Muscle of leg (tissue), 11 donors: Measurements from ENCODE around the gene DNAJA4. TPM values are rescaled to one million over a fixed set of nuclear protein-coding genes. Genes with fewer than 3 reads are reported as not detected.

Source experiments
- DNase-seq: peaks from one replicate; pipeline ENCODE4 v3.0.0; 2013
- H3K27ac ChIP-seq: one replicate; pipeline ENCODE4 v1.5.1; 2013; ENCODE audit warnings: mild to moderate bottlenecking, low read length, control low read depth
- H3K27me3 ChIP-seq: one replicate; pipeline ENCODE4 v1.6.1; 2013; ENCODE audit warnings: low read length; ENCODE audit not compliant: control insufficient read depth, insufficient read depth
- H3K36me3 ChIP-seq: one replicate; pipeline ENCODE4 v1.6.1; 2013; ENCODE audit warnings: low read length; ENCODE audit not compliant: control insufficient read depth, insufficient read depth
- H3K4me1 ChIP-seq: one replicate; pipeline ENCODE4 v1.6.1; 2013; ENCODE audit warnings: low read length; ENCODE audit not compliant: control insufficient read depth, insufficient read depth
- H3K4me3 ChIP-seq: one replicate; pipeline ENCODE4 v1.5.1; 2013; ENCODE audit warnings: low read length, control low read depth
- H3K9me3 ChIP-seq: replicated peaks from 2 replicates; pipeline ENCODE4 v1.6.1; 2013; ENCODE audit warnings: low read depth, low read length; ENCODE audit not compliant: control insufficient read depth
- WGBS: methylation state at CpG from one replicate; pipeline ENCODE4 v1.1.5; 2013; ENCODE audit warnings: missing lambda C conversion rate; ENCODE audit not compliant: insufficient coverage; 5-methylcytosine and 5-hydroxymethylcytosine counted together
- polyA plus RNA-seq, 8 donors: library from polyadenylated mRNA; unstranded; fragments of 120-200 nt; gene quantifications; one replicate each; pipeline versions ENCODE4 v1.2.1 to v1.2.3, GENCODE V29; 2013; ENCODE audit warnings: inconsistent platforms in 1 of 8, low replicate concordance in 1 of 8; ENCODE audit not compliant: insufficient read length in 8 of 8, insufficient read depth in 1 of 8
- total RNA-seq: library from RNA; stranded (reverse); fragments of 120-200 nt; gene quantifications from one replicate; pipeline ENCODE4 v1.2.4, GENCODE V29; 2013

Gene DNAJA4
- total and polyA plus RNA-seq, 9 donors = 27.8 to 103 (median 77.8) TPM

DNA sequence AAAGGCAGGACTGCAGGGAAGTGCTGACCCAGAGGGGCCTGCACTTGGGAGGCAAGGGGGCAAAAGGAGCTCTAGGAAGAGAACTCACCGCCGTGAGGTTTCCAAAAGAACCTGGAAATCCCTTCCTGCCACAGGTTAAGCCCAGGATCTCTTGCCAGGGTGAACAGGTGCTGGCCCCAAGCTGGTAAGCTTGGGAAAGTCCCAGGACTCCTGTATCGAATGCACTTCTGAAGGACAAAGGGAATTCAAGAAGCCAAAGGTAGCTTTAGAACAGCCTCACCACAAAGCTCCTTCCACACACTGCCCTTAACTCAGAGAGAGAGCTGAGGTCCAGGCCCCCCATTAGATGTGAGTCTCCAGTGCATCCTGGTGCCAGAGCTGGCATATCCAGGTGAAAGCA, 46.9 kb downstream of the DNAJA4 start:
- Histone ChIP-seq H3K4me1 (peaks cover 10% of the 10 kb centered on the region), H3K9me3 (no peaks in the 10 kb centered on the region), H3K27me3 (peaks cover 4% of the 10 kb centered on the region), H3K4me3 (no peak overlapping the region), H3K36me3 (no peaks in the 10 kb centered on the region), H3K27ac (no peak overlapping the region)
- whole genome bisulfite sequencing = 68% methylated on average over 3 of the region's 3 CpGs
- DNase-seq = no peak

DNA sequence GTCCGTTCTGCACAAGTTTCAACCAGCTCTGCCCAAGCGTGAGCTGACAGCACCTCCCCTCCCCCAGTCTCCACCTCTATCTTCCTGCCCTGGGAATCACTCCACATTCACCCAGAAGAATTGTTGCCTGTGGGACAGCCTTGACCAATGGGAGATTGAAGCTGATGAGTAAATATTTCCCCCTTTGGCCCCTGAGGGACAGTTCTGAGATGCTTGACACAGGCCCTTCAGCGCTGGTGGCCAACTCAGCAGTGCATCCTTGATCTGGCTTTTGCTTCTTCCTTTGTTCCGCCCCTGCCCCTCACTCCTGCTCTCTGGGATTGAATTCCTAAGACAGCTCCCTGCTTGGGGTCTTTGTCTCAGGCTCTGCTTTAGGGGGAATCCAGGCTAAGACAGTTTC, 48.2 kb downstream of the DNAJA4 start:
- WGBS = 75% methylated on average over 3 of the region's 4 CpGs

DNA sequence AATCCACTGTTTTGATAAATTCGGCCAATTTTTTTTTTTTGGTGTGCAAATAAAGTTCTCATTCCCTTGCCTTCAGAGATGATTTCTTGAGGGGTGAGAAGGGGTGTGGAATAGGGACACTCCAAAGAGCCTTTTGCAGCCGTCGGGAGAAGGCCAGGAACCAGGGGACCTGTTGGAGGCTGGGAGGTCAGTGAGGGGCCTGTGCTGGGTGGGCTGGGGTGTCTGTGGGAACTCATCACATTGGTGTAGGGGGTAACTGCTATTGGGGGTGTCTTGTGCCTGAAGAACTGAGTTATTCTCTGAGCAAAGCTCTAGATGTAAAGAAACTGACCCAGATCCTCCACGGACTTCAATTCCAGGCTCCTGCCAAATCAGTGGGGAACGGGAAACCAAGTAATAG, 48.6 kb downstream of the DNAJA4 start:
- Histone ChIP-seq H3K4me1 (peaks cover 7% of the 10 kb centered on the region), H3K36me3 (no peaks in the 10 kb centered on the region), H3K27me3 (no peaks in the 10 kb centered on the region), H3K27ac (no peak overlapping the region), H3K4me3 (no peak overlapping the region), H3K9me3 (no peaks in the 10 kb centered on the region)
- no peak for DNase-seq
- WGBS = 75% methylated on average over 4 of the region's 5 CpGs

More for the DNA sequence above, 48.2 kb downstream of the DNAJA4 start:
- Histone ChIP-seq H3K36me3 (no peaks in the 10 kb centered on the region), H3K9me3 (no peaks in the 10 kb centered on the region), H3K4me1 (peaks cover 7% of the 10 kb centered on the region), H3K27ac (no peak overlapping the region), H3K4me3 (no peak overlapping the region), H3K27me3 (no peaks in the 10 kb centered on the region)
- DNase-seq = no peak

DNA sequence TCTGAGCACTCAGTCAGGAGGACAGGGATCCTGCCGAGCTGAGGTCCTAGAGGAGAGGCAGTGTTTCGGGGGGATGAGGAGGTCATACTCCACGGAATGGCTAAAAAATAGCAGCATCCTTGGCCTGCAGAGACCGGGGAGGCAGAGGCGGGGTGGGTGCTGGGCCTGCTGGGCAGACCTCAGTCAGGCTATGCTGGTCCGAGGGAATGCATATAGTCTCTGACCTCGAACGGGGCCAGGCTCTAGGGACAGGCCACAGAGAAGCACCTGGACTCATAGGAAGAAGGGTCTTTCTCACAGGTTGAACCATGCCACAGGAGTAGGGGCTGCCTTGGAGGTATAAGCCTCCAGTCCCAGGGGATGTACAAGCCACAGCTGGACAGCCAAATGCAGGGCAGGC, 49.0 kb downstream of the DNAJA4 start:
- 69% methylated on average over 6 of the region's 8 CpGs for WGBS

DNA sequence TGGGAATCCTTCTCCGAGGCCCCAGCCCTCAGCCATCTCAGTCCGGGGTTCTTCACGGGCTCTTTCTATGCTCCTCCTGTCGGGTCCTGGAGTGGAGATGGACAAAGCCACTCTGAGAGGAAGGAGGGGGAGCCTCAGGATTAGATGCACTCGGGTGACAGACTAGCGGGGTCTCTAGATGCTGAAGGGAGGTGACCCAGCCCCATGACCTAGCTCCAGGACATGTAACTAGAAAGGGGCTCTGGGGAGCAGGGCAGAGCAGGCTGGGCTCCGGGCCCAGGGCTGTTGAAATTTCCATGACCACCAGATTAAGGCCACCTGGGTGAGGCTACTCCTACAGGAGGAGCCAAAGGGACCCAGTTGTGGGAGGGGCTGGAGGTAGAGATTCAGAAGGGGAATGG, 49.8 kb downstream of the DNAJA4 start:
- H3K4me3 ChIP-seq = no peak overlapping the region
- no peaks in the 10 kb centered on the region for H3K27me3 ChIP-seq
- WGBS = 55% methylated on average over 4 of the region's 7 CpGs
- no peaks in the 10 kb centered on the region for H3K9me3 ChIP-seq
- no peaks in the 10 kb centered on the region for H3K36me3 ChIP-seq
- no peaks in the 10 kb centered on the region for H3K4me1 ChIP-seq
- no peak overlapping the region for H3K27ac ChIP-seq
- DNase-seq = no peak

More for the DNA sequence above, 49.0 kb downstream of the DNAJA4 start:
- no peak overlapping the region for H3K27ac ChIP-seq
- H3K27me3 ChIP-seq = no peaks in the 10 kb centered on the region
- H3K36me3 ChIP-seq = no peaks in the 10 kb centered on the region
- H3K4me1 ChIP-seq = peaks cover 4% of the 10 kb centered on the region
- H3K9me3 ChIP-seq = no peaks in the 10 kb centered on the region
- DNase-seq = no peak
- H3K4me3 ChIP-seq = no peak overlapping the region

DNA sequence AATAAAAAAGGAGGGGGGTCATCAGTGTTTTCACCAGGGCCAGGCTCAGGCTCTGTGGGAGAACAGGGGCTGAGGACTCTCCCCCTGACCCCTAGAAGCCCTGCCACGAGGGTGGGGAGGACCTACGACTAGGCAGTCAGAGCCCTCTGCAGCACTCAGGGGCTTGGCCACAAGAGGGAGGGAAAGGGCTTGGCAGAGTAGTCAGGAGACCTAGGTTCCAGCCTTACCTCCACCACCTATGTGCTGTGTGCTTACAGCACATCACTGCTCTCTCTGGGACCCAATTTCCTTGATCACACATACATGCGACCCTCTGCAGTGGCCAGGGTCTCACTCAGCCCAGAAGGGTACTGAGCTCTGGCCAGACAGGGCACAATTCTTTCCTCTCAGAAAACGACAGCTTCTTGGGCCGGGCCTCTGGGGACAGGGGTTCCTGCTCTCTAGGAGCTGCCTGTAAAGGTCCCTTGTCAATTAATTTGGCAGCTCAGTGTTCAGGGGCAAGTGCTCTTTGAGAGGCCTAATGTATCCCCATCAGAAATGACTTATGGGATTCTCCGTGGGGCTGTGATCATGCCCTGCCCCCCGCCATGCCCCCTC, 51.4 kb downstream of the DNAJA4 start:
- 81% methylated on average over 4 of the region's 7 CpGs for WGBS
- Histone ChIP-seq H3K4me3 (no peak overlapping the region), H3K27me3 (no peaks in the 10 kb centered on the region), H3K27ac (no peak overlapping the region), H3K4me1 (no peaks in the 10 kb centered on the region), H3K9me3 (no peaks in the 10 kb centered on the region), H3K36me3 (no peaks in the 10 kb centered on the region)
- DNase-seq = no peak

DNA sequence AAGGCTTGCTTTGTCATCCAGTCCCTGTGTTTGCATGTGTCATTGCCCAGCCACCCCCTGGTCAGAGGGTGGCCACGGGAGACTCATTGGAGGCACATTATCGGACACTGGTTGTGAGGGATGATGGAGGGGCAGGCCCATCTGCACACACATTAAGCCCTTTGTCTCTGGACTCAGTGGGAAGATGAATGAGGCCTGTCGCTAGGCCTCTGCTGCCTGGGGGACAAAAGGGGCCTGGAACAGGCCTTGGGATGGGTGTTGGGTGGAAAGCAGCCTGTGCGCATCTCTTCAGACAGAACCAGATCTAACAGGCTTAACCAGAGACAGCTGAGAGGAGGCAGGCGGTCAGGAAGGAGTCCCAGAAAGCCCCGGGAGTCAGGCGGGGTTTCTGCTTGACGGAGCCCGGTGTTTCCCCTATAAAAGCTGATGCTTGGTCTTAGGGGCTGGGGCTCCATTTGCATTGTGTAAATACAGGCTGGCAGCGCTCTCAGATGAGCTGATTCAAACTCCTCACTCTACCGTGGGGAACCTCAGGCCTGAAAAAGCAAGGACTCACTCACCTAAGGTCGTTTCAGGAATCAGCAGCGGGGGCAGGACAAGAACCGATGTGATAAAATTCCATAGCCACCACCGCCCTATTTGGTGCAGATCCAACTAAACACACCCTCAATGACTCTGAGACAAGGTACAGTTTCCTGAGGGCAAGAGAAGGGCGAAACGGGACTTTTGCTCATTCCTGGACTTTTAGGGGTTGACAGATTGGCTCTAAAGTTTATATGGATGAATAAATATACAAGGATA, 52.1 kb downstream of the DNAJA4 start:
- no peak for DNase-seq
- Histone ChIP-seq H3K4me1 (peaks cover 6% of the 10 kb centered on the region), H3K4me3 (no peak overlapping the region), H3K27ac (no peak overlapping the region), H3K9me3 (no peaks in the 10 kb centered on the region), H3K36me3 (no peaks in the 10 kb centered on the region), H3K27me3 (no peaks in the 10 kb centered on the region)
- 72% methylated on average over 6 of the region's 17 CpGs for WGBS

DNA sequence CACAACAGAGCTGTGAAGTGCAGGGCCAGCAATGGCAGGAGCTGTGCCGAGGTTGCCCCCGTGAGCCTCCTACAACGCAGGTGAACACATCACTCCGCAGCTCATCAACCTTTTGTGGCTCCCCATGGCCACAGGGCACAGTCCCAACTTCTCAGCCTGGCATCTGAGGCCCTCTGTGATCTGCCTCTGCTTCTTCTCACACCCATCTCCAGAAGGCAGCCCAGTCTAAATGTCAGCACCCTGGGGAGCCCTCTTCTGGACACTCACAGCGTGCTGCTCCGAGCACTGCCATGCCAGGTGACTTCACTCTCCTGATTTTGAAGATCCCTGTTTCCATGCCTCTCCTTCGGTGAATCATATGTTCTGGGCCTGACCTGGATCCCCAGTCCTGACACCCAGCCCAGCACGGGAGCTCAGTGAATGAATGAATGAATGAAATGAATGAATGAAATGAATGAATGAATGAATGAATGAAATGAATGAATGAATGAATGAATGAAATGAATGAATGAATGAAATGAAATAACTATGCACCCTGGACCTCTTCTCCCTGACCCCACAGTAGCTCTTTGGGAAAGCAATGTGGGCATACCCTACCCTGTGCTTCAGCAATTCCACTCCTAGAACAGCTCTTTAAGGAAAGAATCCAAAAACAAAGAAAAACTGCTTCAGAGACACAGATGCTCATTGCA, 52.9 kb downstream of the DNAJA4 start:
- H3K4me3 ChIP-seq = no peak overlapping the region
- no peak for DNase-seq
- WGBS = 88% methylated on average over 8 of the region's 8 CpGs
- H3K27me3 ChIP-seq = no peaks in the 10 kb centered on the region
- no peak overlapping the region for H3K27ac ChIP-seq
- H3K9me3 ChIP-seq = no peaks in the 10 kb centered on the region
- H3K36me3 ChIP-seq = no peaks in the 10 kb centered on the region
- peaks cover 14% of the 10 kb centered on the region for H3K4me1 ChIP-seq

DNA sequence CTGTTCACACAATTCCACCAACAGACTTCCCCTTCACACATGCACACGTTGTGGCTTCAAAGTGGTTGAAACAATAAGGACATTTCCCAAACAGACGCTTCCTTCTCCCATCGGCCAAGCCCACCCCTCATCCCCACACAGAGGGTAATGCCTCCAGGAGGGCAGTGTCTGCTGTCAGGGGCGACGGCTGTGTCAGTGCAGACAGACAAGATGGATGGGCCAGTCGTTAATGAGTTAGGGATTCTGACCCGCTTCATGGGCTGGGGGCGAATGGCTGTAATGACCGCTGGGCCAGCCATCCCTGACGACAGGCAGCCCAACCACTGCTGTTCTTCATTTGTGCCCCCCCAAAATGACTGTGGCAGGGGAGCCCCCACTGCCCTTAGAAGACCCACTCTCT, 55.2 kb downstream of the DNAJA4 start:
- H3K27ac ChIP-seq = no peak overlapping the region
- 71% methylated on average over 6 of the region's 10 CpGs for WGBS
- no peak overlapping the region for H3K4me3 ChIP-seq
- no peaks in the 10 kb centered on the region for H3K36me3 ChIP-seq
- H3K9me3 ChIP-seq = no peaks in the 10 kb centered on the region
- no peaks in the 10 kb centered on the region for H3K27me3 ChIP-seq
- H3K4me1 ChIP-seq = peaks cover 24% of the 10 kb centered on the region
- no peak for DNase-seq

DNA sequence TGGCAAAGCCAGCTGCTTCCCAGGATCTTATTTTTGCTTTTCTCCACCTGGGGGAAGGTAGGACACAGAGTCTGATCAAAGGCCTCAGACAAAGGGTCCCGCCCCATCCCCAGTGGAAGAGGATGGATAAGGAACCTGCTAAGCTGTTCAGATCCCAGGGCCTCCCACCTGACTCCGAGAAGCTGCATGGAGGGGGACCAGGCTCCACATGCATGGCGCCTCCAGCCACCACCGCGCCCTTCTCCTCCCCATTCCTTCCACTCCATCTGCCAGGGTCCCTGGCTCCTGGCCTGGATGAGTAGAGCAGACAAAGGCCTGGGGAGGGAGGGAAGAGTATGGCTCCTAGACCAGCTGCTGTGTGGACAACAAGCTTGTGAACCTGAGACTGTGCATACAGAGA, 55.8 kb downstream of the DNAJA4 start:
- H3K36me3 ChIP-seq = no peaks in the 10 kb centered on the region
- H3K4me3 ChIP-seq = no peak overlapping the region
- no peak for DNase-seq
- no peaks in the 10 kb centered on the region for H3K9me3 ChIP-seq
- H3K4me1 ChIP-seq = peaks cover 24% of the 10 kb centered on the region
- no peak overlapping the region for H3K27ac ChIP-seq
- WGBS = 80% methylated on average over 1 of the region's 5 CpGs
- no peaks in the 10 kb centered on the region for H3K27me3 ChIP-seq
